Testis (tissue), 2 donors: ENCODE measurements around the gene KRTAP10-1.

Source experiments
- POLR2A ChIP-seq: fragments of 450-650 bp; IDR thresholded peaks from one replicate; pipeline ENCODE4 v1.6.1; 2017; ENCODE audit warnings: antibody characterized with exemption, mild to moderate bottlenecking, moderate library complexity
- TF ChIP-seq, protein P1 (sequence below), 3 experiments: fragments of 450-650 bp in 2 of 3; fragments of 200-600 bp in 1 of 3; sonication (generic) in 1 of 3; IDR thresholded peaks; one replicate each; pipeline ENCODE4 v1.5.1; 2016 to 2019; ENCODE audit warnings: antibody characterized with exemption in 3 of 3, mild to moderate bottlenecking in 2 of 3, moderate library complexity in 1 of 3

DNA sequence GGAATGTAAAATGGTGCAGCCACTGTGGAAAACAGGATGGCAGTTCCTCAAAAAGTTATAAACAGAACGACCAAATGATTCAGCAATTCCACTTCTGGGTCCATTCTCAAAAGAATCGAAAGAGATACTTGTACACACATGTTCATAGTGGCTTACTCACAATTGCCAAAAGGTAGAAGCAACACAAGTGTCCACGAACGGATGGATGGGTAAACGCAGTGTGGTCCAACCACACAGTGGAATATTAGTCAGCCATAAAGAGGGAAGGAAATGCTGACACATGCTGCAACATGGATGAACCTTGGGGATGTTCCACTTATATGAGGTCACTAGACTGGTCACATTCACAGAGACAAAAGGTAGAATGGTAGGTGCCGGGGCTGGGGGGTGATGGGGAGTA, 5.3 kb downstream of the KRTAP10-1 start:
- TF ChIP-seq, protein P1, sequence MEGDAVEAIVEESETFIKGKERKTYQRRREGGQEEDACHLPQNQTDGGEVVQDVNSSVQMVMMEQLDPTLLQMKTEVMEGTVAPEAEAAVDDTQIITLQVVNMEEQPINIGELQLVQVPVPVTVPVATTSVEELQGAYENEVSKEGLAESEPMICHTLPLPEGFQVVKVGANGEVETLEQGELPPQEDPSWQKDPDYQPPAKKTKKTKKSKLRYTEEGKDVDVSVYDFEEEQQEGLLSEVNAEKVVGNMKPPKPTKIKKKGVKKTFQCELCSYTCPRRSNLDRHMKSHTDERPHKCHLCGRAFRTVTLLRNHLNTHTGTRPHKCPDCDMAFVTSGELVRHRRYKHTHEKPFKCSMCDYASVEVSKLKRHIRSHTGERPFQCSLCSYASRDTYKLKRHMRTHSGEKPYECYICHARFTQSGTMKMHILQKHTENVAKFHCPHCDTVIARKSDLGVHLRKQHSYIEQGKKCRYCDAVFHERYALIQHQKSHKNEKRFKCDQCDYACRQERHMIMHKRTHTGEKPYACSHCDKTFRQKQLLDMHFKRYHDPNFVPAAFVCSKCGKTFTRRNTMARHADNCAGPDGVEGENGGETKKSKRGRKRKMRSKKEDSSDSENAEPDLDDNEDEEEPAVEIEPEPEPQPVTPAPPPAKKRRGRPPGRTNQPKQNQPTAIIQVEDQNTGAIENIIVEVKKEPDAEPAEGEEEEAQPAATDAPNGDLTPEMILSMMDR (IDR thresholded peaks at IDR 0.05) = no peak
- no peak for TF ChIP-seq POLR2A
